ENCODE data around the gene PLCL2.
"Not testable (repeated sequence)": the region's sequence is repeated elsewhere in the genome, so short reads cannot be mapped to it uniquely, and the experiment has no call there.

PLCL2 gene

DNA sequence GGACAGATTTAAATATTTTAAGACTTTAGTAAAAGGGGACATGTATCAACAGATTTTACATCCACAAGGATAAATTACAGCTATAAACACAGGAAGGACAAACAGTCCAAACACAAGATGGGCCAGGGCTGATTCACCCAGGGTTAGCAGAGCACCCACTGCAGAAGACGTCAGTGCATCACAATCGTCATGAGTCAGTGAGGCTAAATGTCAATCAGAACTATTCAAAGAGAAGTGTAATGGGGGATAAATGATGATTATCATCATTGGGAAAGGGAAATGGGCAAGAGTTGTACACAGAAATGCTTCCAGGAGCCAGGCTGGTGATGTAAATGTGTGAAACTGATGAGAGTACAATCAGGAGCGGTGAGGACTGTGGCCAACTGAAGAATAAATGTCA lies 226.8 kb downstream of the PLCL2 start:
- DNase-seq (ENCODE audit: low read depth in 2 of 3, low spot score in 1 of 3), result no peak

DNA sequence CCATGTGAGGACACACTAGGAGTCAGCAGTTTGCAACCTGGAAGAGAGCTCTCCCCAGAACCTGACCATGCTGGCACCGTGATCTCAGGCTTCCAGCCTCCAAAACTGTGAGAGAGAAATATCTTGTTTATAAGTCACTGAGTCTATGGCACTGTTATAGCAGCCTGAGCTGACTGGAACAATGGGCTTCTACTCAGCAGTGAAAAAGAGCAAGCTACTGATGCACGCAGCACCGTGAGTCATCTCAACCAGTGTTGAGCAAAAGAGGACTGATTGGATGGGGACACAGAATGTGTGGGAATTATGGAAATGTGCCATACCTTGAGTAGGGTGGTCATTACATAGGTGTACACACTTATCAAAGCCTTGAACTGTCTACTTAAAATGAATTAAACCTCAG lies 230.4 kb downstream of the PLCL2 start:
- DNase-seq (ENCODE audit: low read depth in 2 of 3, low spot score in 1 of 3), result no peak

DNA sequence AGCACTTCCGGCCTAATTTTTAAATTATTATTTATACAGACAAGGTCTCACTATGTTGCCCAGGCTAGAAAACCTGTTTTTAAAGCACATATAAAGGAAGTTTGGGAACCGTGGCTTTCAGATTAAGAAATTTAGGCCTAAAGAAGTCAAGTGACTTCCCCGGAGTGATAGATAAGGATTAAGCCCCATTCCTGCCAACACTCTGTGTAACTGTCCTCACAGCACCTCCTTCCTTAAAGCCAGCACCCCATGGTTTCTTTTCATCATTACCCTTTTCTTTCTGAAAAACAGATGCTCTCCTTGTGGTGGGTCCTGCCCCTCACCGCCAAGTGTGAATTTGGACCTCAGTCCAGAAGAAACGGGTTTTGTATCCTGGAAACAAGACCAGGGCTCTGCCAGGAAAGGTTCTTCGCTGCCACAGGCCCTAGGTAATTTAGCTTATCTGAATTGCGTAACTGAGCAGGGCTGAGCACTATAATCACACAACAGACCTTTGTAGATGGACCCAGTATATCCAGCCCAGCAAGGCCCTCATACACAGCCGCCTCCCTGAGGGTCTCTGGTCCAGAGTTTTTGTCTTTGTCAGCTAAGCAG lies 231.3 kb downstream of the PLCL2 start:
- DNase-seq (ENCODE audit: low read depth in 2 of 3, low spot score in 1 of 3), result no peak

DNA sequence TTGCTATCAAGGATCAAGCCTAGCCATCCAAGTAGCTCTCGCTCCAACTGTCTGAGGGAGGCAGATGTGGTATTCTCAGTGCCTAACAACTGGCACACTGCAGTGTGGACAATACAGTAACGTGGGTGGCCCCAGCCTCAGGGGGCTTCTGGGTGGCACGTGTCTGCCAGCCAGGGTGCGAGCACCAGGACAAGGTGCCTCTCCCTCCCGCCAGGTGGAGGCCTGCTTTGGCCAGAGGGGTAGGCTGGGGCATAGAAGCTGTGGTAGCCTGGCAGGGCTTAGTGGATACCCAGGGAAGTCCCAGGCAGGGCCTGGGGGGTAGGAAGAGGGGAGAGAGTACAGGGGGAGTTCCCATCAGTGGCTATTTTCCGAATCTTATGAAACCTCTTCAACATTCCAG lies 234.0 kb downstream of the PLCL2 start:
- no peak for DNase-seq (ENCODE audit: low read depth in 2 of 3, low spot score in 1 of 3)

DNA sequence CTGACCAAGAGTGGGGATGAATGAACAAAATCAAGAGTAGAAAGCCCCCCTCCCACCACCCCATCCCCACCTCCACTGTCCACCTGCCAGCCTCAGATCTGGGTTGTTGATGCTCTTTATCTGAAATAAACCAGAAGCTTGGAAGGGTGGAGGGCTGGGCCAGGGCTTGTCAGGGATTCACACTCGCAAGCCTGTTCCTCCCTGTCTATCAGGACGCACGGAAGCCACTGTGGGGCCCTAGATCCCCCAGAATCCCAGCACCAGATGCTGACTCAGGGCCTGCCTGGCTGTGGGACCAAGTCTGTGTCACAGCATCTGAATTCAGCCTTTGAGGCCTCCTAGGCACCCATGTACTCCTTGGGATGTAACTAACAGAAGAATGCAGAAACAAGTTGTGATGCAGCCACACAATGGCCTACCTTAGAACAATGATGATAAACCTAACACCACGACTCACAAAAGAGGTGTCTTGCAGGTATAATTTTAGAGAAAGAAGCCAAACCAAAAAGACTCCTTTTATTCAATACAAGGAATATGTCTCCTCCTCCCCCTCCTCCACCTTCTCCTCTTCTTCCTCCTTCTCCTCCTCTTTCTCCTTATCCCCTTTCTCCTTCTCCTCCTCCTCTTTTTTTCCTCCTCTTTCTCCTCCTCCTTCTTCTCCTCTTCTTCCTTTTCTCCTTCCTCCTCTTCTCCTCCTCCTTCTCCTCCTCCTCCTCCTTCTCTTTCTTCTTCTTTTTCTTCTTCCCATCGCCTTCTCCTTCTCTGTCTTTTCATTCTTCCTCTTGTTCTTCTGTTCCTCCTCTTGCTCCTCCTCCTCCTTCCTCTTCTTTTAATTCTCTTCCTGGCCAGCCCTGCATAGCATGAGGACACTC lies 234.7 kb downstream of the PLCL2 start:
- DNase-seq (ENCODE audit: low read depth in 2 of 3, low spot score in 1 of 3), result no peak

DNA sequence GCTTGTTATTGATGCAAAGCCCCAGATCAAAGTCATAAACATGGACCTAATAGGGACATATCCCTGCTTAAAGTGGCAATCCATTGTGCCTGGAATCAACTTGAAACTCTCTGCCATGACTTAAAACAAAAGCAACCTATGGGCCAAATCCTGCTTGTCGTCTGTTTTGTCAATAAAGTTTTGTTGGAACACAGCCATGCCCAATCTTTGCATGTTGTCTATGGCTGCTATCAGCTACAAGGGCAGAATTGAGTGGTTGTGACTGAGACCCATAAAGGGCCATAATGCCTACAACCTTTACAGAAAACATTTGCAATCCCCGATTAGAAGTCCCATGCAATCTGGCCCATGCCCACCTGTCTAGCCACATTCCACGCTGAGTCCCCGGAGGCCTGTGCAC lies 235.4 kb downstream of the PLCL2 start:
- DNase-seq (ENCODE audit: low read depth in 2 of 3, low spot score in 1 of 3), result no peak

DNA sequence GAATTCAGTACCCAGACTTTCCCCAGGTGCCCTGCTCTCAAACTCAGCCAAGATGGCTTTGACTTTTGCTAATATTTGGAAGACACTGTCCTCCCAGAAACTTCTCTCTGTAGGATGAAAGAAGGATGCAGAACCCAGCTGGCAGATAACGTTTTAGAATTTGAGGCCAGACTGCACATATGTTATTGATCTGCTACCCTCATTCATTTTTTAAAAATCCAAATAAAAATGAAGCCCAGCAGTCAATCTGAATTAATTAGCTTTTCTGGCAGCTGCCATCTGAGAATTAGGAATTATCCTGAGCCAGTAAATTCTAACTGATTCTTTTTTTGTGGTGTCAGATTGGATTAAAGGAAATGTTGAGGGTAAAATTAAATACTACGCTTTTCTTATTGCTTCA lies 236.6 kb downstream of the PLCL2 start:
- no peak for DNase-seq (ENCODE audit: low read depth in 2 of 3, low spot score in 1 of 3)

DNA sequence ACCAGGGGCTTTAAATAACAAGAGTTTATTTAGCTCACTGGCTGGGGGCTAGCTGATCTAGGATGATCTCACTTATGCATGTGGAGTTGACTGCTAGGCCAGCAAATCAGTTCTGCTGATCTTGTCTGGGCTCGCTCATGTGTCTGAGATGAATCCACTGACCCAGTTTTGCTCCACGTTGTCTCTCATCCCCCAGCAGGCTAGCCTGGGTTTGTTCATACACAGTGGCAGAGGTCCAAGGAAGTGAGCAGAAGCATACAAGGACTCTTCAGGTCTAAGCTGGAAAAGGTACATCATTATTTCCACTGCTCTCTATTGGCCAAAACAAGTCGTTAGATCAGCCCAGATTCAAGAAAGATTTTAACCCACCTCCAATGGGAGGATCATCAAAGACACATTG lies 238.0 kb downstream of the PLCL2 start:
- DNase-seq (ENCODE audit: low read depth in 2 of 3, low spot score in 1 of 3), result no peak

DNA sequence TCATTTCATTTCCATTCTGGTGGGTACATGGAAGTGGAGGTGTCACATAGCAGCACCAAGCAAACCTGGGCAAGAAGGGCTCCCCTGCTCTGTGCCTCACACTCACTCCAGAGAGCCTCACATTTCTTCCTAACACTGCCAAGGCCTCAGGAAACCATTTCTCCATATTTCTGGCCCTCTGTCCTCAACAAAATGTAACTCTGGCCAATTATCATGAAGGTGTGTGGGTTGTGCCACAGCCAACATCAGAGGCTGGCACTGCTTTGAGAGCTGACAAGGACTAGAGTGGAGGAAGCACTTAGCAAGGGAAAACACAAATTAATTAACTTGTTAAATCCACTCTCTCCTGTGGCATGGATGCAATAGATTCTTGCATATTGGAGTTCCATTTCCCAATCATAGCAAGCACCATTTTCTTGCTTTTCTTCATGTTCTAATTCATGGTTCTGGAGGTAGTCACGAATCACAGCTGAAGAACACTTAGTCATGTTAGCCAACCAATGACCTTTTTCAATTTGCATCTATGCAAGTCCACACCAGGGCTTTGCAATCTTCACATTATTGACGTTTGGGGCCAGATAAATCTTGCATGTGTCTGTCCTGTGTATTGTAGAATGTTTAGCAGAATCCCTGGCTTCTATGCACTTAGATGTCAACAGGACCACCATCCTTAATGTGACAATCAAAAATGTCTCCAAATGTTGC lies 241.1 kb downstream of the PLCL2 start:
- DNase-seq (ENCODE audit: low read depth in 2 of 3, low spot score in 1 of 3), result no peak

DNA sequence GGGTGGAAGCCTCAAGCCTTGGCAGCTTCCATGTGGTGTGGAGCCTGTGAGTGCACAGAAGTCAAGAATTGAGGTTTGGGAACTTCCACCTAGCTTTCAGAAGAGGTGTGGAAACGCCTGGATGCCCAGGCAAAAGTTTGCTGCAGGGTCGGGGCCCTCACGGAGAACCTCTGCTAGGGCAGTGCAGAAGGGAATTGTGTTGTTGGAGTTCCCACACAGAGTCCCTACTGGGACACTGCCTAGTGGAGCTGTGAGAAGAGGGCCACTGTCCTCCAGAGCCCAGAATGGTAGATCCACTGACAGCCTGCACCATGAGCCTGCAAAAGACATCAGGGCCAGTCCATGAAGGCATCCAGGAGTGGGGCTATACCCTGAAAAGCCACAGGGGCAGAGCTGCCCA lies 243.9 kb downstream of the PLCL2 start:
- not testable (repeated sequence) for DNase-seq (ENCODE audit: low read depth in 2 of 3, low spot score in 1 of 3)

DNA sequence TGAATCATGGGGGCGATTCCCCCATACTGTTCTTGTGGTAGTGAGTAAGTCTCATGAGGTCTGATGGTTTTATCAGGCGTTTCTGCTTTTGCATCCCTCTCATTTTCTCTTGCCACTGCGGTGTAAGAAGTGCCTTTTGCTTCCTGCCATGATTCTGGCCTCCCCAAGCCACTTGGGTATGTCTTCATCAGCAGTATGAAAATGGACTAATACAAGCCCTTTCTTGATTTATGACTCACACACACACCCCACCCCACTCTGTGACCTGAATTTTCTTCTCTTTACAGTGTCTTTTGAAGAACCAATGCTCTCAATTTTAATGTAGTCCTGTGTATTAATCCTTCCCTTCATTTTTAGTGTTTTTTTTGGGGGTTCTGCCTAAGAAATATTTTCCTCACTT lies 244.8 kb downstream of the PLCL2 start:
- DNase-seq (ENCODE audit: low read depth in 2 of 3, low spot score in 1 of 3), result no peak

DNA sequence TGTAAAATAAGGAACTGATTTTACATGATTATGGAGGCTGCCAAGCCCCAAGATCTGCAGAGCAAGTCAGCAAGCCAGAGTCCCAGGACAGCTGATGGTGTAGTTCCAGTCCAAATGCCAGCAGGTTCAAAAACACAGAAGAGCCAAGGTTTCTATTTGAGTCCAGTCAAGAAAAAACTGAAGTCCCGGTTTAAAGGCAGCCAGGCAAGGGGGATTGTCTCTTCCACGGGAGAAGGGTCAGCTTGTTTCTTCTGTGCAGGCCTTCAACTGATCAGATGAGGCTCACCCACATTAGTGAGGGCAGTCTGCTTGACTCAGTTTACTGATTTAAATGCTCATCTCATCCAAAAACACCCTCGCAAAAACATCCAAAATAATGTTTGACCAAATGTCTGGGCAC lies 246.2 kb downstream of the PLCL2 start:
- DNase-seq (ENCODE audit: low read depth in 2 of 3, low spot score in 1 of 3), result no peak

DNA sequence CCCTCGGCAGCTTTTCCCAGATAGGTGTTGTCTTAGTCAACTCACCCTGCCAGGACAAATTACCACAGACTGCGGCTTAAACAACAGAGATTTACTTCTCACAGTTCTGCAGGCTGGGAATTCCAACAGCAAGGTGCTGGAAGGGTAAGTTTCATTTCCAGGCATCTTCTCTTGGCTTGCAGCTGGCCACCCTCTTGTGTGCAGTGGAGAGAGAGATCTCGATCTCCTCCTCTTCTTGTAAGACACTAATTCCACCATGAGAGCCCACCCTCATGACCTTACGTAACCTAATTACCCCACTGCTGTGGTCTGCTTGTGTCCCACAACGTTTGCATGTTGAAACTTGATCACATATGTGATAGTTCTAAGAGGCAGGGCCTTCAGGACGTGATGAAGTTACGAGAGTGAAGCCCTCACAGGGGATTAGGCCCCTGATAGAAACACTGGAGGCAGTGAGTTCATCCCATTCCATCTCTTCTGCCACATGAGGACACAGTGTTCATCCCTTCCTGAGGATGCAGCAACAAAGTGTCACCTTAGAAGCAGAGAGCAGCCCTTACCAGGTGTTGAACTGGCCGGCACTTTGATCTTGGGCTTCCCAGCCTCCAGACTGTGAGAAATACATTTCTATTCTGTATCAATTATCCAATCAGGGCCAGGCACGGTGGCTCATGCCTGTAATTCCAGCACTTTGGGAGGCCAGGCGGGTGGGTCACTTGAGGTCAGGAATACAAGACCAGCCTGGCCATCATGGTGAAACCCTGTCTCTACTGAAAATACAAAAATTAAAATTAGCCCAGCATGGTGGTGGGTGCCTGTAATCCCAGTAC lies 247.7 kb downstream of the PLCL2 start:
- no peak for DNase-seq (ENCODE audit: low read depth in 2 of 3, low spot score in 1 of 3)

DNA sequence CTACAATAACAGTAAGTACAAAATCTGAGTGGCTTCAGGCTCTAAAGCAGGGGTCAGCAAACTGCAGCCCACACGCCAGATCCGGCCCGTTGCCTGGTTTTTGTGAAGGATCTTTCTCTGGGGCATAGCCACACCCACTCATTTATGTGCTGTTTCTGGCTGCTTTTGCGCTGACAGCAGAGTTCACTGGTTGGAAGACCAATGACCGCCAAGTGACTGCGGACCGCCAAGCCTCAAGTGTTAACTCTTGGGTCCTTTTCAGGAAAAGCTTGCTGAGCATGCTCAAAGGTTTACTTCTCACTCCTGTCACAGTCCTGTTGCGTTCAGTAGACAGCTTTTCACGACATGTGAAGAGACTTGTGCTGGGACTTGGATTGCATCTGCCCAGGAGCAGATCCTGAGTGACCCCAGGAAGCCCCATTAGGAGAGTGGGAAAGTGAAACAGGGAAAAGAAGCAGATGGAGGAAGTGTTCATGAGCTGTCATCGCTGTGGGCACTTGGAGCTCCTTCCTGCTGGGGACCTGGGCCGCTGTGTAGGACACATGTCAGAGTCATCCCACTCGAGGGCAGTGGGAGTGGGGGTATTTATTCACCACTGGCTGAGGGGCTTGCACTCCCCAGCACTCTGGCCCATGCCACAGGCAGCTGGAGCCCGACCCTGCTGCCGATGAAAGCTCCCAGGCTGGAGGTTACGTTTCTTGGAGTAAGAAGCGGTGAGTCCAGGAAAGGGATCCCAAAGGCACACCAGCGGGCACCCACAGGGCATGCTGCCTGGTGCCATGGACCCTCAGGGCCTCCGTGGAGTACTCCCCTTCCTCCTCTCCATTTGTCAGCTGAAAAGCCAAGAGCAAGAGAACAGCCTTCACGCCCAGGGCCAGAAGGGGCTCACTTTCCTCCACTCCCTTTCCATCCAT lies 249.1 kb downstream of the PLCL2 start:
- DNase-seq (ENCODE audit: low read depth in 2 of 3, low spot score in 1 of 3), result no peak

DNA sequence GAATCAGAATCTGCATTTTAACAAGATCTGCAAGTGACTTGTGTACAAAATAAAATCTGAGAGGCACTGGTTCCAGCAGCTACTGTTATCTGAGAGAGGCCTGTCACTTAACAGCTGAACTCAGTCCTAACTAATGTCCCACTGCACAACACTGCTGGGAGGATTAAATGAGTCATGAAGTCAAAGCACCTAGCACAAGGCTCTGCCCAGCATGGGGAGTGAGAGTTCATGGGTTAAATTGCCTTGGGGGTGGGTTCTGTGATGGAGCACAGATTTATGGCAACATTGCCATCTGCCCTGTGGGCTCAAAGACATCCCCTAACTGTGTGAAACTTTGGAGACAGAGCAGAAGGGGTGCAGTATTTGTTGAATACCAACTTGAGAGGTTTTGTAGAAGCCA lies 250.9 kb downstream of the PLCL2 start:
- no peak for DNase-seq (ENCODE audit: low read depth in 2 of 3, low spot score in 1 of 3)

DNA sequence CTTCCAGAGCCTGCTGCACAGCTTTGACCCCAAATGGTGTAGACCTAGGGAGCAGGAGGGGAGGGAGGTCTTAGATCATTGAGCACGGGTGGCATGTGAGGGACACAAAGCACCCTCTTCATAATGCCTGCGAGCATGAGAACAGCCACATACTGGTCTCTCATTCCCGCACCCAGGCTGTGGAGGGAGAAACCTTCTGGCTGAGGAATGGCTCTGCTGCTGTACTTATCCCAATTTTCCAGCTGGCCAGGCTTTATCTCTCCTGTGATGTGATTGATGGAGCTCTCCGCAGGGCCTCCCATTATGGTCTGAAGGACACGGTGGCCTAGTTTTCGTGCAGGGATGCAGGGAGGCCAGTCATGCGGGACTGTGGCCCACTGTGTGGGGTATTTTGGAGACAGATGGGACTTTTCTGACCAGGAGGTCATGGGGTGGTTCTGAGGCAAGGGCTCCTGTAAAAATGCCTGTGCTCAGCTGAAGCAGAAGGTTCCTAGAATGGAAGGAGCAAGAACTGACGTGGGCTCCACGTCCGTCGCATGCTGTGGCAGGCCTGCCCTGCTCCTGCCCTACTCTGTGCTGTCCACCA lies 251.5 kb downstream of the PLCL2 start:
- DNase-seq (ENCODE audit: low read depth in 2 of 3, low spot score in 1 of 3), result no peak

DNA sequence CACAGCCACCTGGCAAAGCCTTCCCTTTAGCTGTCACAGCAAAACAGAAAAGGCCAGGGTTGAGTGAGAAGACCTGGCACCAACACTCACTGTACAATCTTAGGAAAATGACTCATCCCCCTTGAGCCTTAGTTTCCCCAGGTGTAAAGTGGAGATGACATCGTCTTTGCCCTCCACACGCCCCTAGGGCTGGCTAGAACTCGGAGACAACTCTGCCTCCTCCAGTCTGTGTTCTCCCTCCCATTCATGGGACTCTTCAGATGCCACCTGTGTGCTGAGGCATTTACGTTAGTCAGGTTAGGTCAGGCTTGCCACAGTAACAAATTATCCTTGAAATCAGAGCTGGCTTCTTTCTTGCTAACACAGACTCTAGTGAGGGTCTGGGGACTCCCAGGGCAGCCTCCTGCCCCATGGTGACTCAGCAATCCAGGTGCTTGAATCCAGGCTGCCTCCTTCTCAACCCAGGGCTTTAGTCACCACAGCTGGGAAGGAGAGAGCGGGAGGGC lies 252.6 kb downstream of the PLCL2 start:
- no peak for DNase-seq (ENCODE audit: low read depth in 2 of 3, low spot score in 1 of 3)

DNA sequence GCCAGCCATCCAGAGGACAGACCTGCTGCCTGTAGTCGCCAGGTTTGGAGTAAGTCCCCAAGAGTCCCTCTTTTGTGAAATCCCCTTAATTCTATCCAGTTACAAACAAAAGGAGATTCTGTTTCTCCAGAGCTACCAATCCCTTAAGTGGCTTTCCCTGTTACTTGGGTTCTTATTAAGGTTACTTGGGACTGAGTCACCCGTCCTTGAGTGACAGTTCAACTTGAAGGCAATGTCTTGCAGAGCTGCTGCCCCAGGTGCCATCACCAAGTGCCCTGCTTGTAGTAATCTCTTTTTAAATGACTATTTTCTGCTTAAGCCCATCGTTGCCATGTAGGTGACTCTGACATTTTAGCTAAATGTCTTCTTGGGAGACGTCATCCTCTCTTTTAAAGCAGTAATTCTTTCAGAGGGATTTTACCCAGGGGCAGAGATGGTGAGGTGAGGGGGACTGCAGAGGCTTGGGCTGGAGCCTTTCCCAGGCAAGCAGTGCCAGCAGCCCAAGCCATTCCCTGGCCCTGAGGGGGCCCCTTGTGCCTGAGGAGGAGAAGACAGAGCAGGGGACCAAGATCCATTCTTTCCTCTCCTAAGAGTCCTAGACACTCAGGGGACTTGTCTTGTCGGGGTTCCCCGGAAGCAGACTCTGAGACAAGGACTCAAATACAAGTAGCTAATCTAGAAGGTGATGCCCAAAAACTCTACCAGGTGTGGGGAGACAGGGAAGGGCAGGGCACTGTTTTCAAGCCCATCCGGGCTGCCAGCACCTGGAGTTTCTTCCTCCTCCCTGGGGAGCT lies 253.7 kb downstream of the PLCL2 start:
- DNase-seq (ENCODE audit: low read depth in 2 of 3, low spot score in 1 of 3), result no peak
